ENCODE data around the gene EAF1. TPM values are rescaled to one million over a fixed set of nuclear protein-coding genes. Genes with fewer than 3 reads are reported as not detected.
"Not testable (repeated sequence)": the region's sequence is repeated elsewhere in the genome, so short reads cannot be mapped to it uniquely, and the experiment has no call there.

The EAF1 gene
- total RNA-seq, 1 experiment from 2014 or later: 15.8 TPM

GRCh38 chr3:15479400-15480224, 52.2 kb downstream of the EAF1 start:
- DNase-seq (ENCODE audit: low spot score): no peak

DNA sequence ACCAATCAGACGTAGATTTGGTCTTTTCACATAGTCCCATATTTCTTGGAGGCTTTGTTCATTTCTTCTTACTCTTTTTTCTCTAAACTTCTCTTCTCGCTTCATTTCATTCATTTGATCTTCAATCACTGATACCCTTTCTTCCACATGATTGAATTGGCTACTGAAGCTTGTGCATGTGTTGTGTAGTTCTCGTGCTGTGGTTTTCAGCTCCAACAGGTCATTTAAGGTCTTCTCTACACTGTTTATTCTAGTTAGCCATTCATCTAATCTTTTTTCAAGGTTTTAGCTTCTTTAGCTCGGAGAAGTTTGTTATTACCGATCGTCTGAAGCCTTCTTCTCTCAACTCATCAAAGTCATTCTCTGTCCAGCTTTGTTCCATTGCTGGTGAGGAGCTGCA, 57.2 kb downstream of the EAF1 start:
- not testable (repeated sequence) for DNase-seq (ENCODE audit: low spot score)

DNA sequence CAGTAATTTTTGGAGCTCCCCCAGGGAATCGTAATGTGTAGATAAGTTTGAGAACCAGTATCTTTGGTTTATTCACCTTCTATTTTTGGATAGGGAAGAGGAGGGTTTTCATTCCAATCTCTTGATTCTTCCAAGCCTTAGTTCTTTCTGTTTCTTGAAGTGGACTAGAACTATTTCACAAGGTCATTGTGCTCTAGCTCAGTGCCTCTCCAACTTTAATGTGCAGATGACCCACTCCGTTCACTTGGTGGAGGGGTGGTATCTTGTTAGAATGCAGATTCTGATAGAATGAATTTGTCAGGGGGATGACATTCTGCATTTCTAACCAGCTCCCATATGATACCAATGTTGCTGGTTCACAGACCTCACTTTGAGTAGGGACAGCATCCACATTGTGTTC, 58.6 kb downstream of the EAF1 start:
- no peak for DNase-seq (ENCODE audit: low spot score)

GRCh38 chr3:15486979-15487378, 59.6 kb downstream of the EAF1 start:
- no peak for DNase-seq (ENCODE audit: low spot score)

- DNase-seq (ENCODE audit: low spot score): no peak
These were observed 60.6 kb downstream of the EAF1 start for GRCh38 chr3:15488002-15488401.

DNA sequence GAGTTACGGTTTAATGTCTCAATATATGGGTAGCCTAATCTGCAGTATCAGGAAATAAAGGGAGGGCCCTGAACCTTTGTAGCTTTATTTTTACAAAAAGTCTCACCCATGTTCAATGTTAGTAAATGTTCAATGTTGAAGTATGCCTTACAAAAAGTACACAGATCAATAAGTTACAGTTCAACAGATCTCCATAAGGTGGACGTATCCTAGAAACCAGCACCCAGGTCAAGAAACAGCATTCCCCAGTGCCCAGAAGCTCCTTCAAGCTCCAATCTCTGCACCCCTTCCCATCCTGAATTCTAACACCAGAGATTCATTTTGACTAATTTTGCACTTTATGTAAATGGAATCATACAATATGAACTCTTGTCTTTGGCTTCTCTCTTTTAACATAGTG, 62.8 kb downstream of the EAF1 start:
- DNase-seq (ENCODE audit: low spot score): no peak

DNA sequence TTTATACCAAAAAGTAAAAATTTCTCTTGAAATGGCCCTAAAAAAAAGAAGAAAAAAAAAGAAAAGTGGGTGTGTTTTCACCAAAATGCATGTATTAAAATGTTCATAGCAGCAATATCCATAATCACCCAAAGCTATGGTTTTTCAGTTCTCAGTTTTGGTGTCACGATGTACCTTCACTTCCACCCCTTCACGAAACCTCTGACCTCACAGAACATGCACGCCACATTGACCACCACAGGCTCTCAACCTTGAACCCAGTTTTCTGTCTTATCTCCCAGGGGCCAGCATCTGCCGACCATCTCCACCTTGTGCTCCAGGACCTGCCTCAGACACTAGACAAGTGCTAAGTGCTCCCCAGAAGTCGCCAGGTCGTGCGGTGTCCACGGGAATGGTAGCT, 63.7 kb downstream of the EAF1 start:
- DNase-seq (ENCODE audit: low spot score): no peak

Other genes with a start within 250 kb of the EAF1 start
- 14.3 and 18.8 TPM in 2 replicates for gene CAPN7, start 221.4 kb upstream of the EAF1 start, total RNA-seq (2014; rRNA removed; shearing (Covaris generic))
- 11.7 and 12.4 TPM in 2 replicates for gene SH3BP5, start 95.0 kb upstream of the EAF1 start, total RNA-seq (2014; rRNA removed; shearing (Covaris generic))
- gene METTL6, start 54 bp upstream of the EAF1 start, total RNA-seq (2014; rRNA removed; shearing (Covaris generic)): 26.8 and 34.0 TPM in 2 replicates
- gene COLQ, start 94.1 kb downstream of the EAF1 start, total RNA-seq (2014; rRNA removed; shearing (Covaris generic)): not detected in 2 replicates
- gene HACL1, start 174.0 kb downstream of the EAF1 start, total RNA-seq (2014; rRNA removed; shearing (Covaris generic)): 18.1 and 19.0 TPM in 2 replicates
- gene BTD, start 174.1 kb downstream of the EAF1 start, total RNA-seq (2014; rRNA removed; shearing (Covaris generic)): 20.1 and 23.8 TPM in 2 replicates